ENCODE results near the gene PDZD7. TPM values are rescaled to one million over a fixed set of nuclear protein-coding genes. Genes with fewer than 3 reads are reported as not detected.

PDZD7 gene
- total RNA-seq, 1 experiment from 2014 or later = 2.6 TPM

- no peaks in the 10 kb centered on the region for H3K9me2 ChIP-seq (replicated peaks; ENCODE audit: insufficient read depth, low read length)
- peaks cover 12% of the 10 kb centered on the region for H3K79me2 ChIP-seq (ENCODE audit: low read length)
- peak overlapping the region; percentile 94 for H3K4me3 ChIP-seq (ENCODE audit: low read length)
- H3K27me3 ChIP-seq (ENCODE audit: low read length) = no peaks in the 10 kb centered on the region
- peak overlapping the region; percentile 82 for H3K27ac ChIP-seq (ENCODE audit: low read length)
- H3K4me1 ChIP-seq (ENCODE audit: low read length) = peaks cover 21% of the 10 kb centered on the region
- H3K9me3 ChIP-seq (ENCODE audit: low read length) = no peaks in the 10 kb centered on the region
- peak; percentile 88 for DNase-seq
- peak overlapping the region; percentile 93 for H3K9ac ChIP-seq (ENCODE audit: low read length)
- H2AFZ ChIP-seq (ENCODE audit: low read length) = peak overlapping the region; percentile 91
- H3K4me2 ChIP-seq (ENCODE audit: low read depth, low read length, poor library complexity, severe bottlenecking) = peak overlapping the region; percentile 89
- no peaks in the 10 kb centered on the region for H4K20me1 ChIP-seq (ENCODE audit: insufficient read depth, low read depth, low read length)
- no peaks in the 10 kb centered on the region for H3K36me3 ChIP-seq (ENCODE audit: insufficient read depth, low read length)
Measured at GRCh38 chr10:100997360-100998182, 33.4 kb downstream of the PDZD7 start.

DNA sequence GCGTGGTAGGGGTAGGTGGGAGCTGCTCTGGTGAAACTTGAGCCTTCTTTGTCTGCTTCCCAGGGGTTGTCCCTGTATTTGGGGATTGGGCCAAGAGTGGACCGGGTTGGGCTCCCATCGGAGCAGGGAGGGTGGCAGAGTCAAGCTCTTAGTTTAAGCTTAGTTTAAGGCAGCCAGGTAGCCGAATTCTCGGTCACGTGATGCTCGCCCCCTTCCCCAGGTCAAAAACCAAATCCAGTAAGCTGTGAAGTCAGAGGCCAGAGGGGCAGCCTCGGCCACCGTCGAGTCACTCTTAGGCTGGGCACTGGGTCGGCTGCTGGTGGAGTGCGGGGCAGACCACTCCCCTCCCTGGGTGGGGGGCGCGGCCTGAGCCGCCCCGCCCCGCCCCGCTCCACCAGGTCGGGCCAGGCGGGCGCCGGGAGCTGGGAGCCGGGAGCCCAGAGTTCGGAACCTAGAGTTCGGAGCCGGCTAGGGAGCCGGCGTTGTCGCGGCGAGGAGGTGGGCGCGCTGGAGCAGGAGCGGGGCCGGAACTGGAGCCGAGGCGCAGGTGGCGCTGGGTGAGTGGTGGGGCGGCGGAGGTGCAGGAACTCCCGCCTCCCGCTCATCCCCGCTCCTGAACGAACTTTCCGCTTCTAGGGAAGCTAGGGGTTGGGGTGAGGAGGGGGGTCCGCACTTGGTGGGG is 34.1 kb downstream of the PDZD7 start:
- Histone ChIP-seq H3K4me2 (ENCODE audit: low read depth, low read length, poor library complexity, severe bottlenecking) (peak overlapping the region; percentile 89), H3K27ac (ENCODE audit: low read length) (peak overlapping the region; percentile 82), H3K4me3 (ENCODE audit: low read length) (peak overlapping the region; percentile 94), H4K20me1 (ENCODE audit: insufficient read depth, low read depth, low read length) (no peaks in the 10 kb centered on the region), H3K9me2 (replicated peaks; ENCODE audit: insufficient read depth, low read length) (no peaks in the 10 kb centered on the region), H3K9ac (ENCODE audit: low read length) (peak overlapping the region; percentile 93), H3K36me3 (ENCODE audit: insufficient read depth, low read length) (no peaks in the 10 kb centered on the region), H3K79me2 (ENCODE audit: low read length) (peaks cover 12% of the 10 kb centered on the region), H3K4me1 (ENCODE audit: low read length) (peaks cover 21% of the 10 kb centered on the region), H3K27me3 (ENCODE audit: low read length) (no peaks in the 10 kb centered on the region), H2AFZ (ENCODE audit: low read length) (peak overlapping the region; percentile 91), H3K9me3 (ENCODE audit: low read length) (no peaks in the 10 kb centered on the region)
- peak; percentile 78 for DNase-seq

GRCh38 chr10:100995181-100995580 is 35.7 kb downstream of the PDZD7 start:
- H3K9me2 ChIP-seq (replicated peaks; ENCODE audit: insufficient read depth, low read length) = no peaks in the 10 kb centered on the region
- peaks cover 21% of the 10 kb centered on the region for H3K4me1 ChIP-seq (ENCODE audit: low read length)
- H3K9ac ChIP-seq (ENCODE audit: low read length) = no peak overlapping the region
- H3K27me3 ChIP-seq (ENCODE audit: low read length) = no peaks in the 10 kb centered on the region
- H3K4me3 ChIP-seq (ENCODE audit: low read length) = no peak overlapping the region
- peaks cover 8% of the 10 kb centered on the region for H3K79me2 ChIP-seq (ENCODE audit: low read length)
- H4K20me1 ChIP-seq (ENCODE audit: insufficient read depth, low read depth, low read length) = peaks cover 6% of the 10 kb centered on the region; the same call in 1 of the 2 replicates
- H2AFZ ChIP-seq (ENCODE audit: low read length) = no peak overlapping the region
- H3K4me2 ChIP-seq (ENCODE audit: low read depth, low read length, poor library complexity, severe bottlenecking) = no peak overlapping the region
- no peaks in the 10 kb centered on the region for H3K9me3 ChIP-seq (ENCODE audit: low read length)
- peak; percentile 41 for DNase-seq
- H3K36me3 ChIP-seq (ENCODE audit: insufficient read depth, low read length) = peaks cover 12% of the 10 kb centered on the region; the same call in 1 of the 2 replicates
- no peak overlapping the region for H3K27ac ChIP-seq (ENCODE audit: low read length)

DNA sequence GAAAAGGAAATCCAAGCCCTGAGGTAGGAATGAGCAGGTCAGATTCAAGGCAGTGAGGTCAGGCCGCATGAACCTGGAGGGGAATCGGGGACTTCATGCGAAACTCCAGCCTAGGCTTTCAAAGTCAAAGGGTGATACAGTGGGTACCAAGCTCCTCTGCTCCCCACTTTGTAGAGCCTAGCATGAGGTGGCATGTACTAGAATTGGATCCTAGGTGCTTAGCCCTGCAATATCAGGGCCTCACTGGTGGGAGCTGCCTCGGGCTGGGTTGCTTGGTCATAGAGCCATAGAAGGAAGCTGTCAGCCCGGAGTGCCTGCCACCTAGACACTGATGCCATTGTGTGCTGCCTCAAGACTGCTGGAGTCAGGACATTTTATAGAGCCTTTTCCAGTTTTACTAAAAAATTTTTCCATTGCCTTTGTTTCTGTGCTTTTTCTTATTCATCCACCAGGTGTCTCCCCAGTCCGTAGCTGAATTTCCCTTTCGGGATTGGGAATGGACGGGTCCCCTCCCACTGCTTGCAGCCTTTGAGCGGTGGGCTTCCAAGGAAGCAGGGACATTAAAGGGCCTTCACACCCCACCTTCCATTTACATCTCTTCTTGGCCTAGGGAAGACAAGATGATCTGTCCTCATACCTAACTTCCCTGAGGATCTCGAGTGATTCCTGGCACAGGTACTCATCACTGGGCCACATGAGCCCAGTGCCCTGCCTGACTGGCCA is 36.8 kb downstream of the PDZD7 start:
- no peak overlapping the region for H3K9ac ChIP-seq (ENCODE audit: low read length)
- H3K27ac ChIP-seq (ENCODE audit: low read length) = no peak overlapping the region
- H3K4me1 ChIP-seq (ENCODE audit: low read length) = peaks cover 28% of the 10 kb centered on the region
- H3K4me2 ChIP-seq (ENCODE audit: low read depth, low read length, poor library complexity, severe bottlenecking) = no peak overlapping the region
- H3K36me3 ChIP-seq (ENCODE audit: insufficient read depth, low read length) = peaks cover 21% of the 10 kb centered on the region; the same call in 1 of the 2 replicates
- H3K9me3 ChIP-seq (ENCODE audit: low read length) = no peaks in the 10 kb centered on the region
- peaks cover 12% of the 10 kb centered on the region for H3K79me2 ChIP-seq (ENCODE audit: low read length)
- peaks cover 10% of the 10 kb centered on the region; the same call in 1 of the 2 replicates for H4K20me1 ChIP-seq (ENCODE audit: insufficient read depth, low read depth, low read length)
- H2AFZ ChIP-seq (ENCODE audit: low read length) = no peak overlapping the region
- peak; percentile 55 for DNase-seq
- no peak overlapping the region for H3K4me3 ChIP-seq (ENCODE audit: low read length)
- no peaks in the 10 kb centered on the region for H3K27me3 ChIP-seq (ENCODE audit: low read length)
- no peaks in the 10 kb centered on the region for H3K9me2 ChIP-seq (replicated peaks; ENCODE audit: insufficient read depth, low read length)

DNA sequence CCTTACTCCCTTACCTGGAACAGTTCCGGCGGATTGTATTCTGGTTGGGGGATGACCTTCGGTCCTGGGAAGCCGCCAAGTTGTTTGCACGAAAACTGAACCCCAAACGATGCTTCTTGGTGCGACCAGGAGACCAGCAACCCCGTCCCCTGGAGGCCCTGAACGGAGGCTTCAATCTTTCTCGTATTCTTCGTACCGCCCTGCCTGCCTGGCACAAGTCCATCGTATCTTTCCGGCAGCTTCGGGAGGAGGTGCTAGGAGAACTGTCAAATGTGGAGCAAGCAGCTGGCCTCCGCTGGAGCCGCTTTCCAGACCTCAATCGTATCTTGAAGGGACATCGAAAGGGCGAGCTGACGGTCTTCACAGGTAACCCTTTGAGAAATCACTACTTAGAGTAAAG is 41.8 kb downstream of the PDZD7 start:
- Histone ChIP-seq H3K9me3 (ENCODE audit: low read length) (no peaks in the 10 kb centered on the region), H4K20me1 (ENCODE audit: insufficient read depth, low read depth, low read length) (peaks cover 17% of the 10 kb centered on the region), H3K79me2 (ENCODE audit: low read length) (peaks cover 46% of the 10 kb centered on the region), H3K9ac (ENCODE audit: low read length) (no peak overlapping the region), H3K36me3 (ENCODE audit: insufficient read depth, low read length) (peaks cover 29% of the 10 kb centered on the region; the same call in 1 of the 2 replicates), H2AFZ (ENCODE audit: low read length) (no peak overlapping the region), H3K4me1 (ENCODE audit: low read length) (peaks cover 32% of the 10 kb centered on the region), H3K27me3 (ENCODE audit: low read length) (no peaks in the 10 kb centered on the region), H3K4me2 (ENCODE audit: low read depth, low read length, poor library complexity, severe bottlenecking) (peak overlapping the region; percentile 89), H3K9me2 (replicated peaks; ENCODE audit: insufficient read depth, low read length) (no peaks in the 10 kb centered on the region), H3K27ac (ENCODE audit: low read length) (no peak overlapping the region), H3K4me3 (ENCODE audit: low read length) (peak overlapping the region; percentile 94; the same call in 1 of the 2 replicates)
- no peak for DNase-seq

DNA sequence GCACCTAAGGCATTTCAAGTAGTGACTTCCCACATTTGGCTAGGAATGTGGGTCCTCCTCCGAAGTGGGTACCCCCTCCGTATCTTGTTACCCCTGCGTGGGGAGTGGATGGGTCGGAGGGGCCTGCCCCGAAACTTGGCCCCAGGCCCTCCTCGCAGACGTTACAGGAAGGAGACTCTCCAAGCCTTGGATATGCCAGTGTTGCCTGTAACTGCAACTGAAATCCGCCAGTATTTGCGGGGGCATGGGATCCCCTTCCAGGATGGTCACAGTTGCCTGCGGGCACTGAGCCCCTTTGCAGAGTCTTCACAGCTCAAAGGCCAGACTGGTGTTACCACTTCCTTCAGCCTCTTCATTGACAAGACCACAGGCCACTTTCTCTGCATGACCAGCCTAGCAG is 42.8 kb downstream of the PDZD7 start:
- Histone ChIP-seq H3K4me1 (ENCODE audit: low read length) (peaks cover 32% of the 10 kb centered on the region), H3K4me3 (ENCODE audit: low read length) (peak overlapping the region; percentile 94), H3K36me3 (ENCODE audit: insufficient read depth, low read length) (peaks cover 29% of the 10 kb centered on the region; the same call in 1 of the 2 replicates), H2AFZ (ENCODE audit: low read length) (no peak overlapping the region), H3K27me3 (ENCODE audit: low read length) (no peaks in the 10 kb centered on the region), H3K9ac (ENCODE audit: low read length) (peak overlapping the region; percentile 85), H3K9me2 (replicated peaks; ENCODE audit: insufficient read depth, low read length) (no peaks in the 10 kb centered on the region), H4K20me1 (ENCODE audit: insufficient read depth, low read depth, low read length) (peaks cover 17% of the 10 kb centered on the region), H3K9me3 (ENCODE audit: low read length) (no peaks in the 10 kb centered on the region), H3K4me2 (ENCODE audit: low read depth, low read length, poor library complexity, severe bottlenecking) (peak overlapping the region; percentile 89), H3K27ac (ENCODE audit: low read length) (peak overlapping the region; percentile 46; the same call in 1 of the 2 replicates), H3K79me2 (ENCODE audit: low read length) (peaks cover 46% of the 10 kb centered on the region)
- no peak for DNase-seq

- Histone ChIP-seq H3K4me3 (ENCODE audit: low read length) (peak overlapping the region; percentile 94), H3K9me3 (ENCODE audit: low read length) (no peaks in the 10 kb centered on the region), H3K4me2 (ENCODE audit: low read depth, low read length, poor library complexity, severe bottlenecking) (peak overlapping the region; percentile 89), H3K27me3 (ENCODE audit: low read length) (no peaks in the 10 kb centered on the region), H3K9ac (ENCODE audit: low read length) (peak overlapping the region; percentile 85), H4K20me1 (ENCODE audit: insufficient read depth, low read depth, low read length) (peaks cover 17% of the 10 kb centered on the region), H3K36me3 (ENCODE audit: insufficient read depth, low read length) (peaks cover 29% of the 10 kb centered on the region; the same call in 1 of the 2 replicates), H3K4me1 (ENCODE audit: low read length) (peaks cover 32% of the 10 kb centered on the region), H2AFZ (ENCODE audit: low read length) (no peak overlapping the region), H3K27ac (ENCODE audit: low read length) (peak overlapping the region; percentile 46; the same call in 1 of the 2 replicates), H3K79me2 (ENCODE audit: low read length) (peaks cover 46% of the 10 kb centered on the region), H3K9me2 (replicated peaks; ENCODE audit: insufficient read depth, low read length) (no peaks in the 10 kb centered on the region)
- DNase-seq = no peak
Measured at GRCh38 chr10:100987685-100988049, 43.3 kb downstream of the PDZD7 start.

Measured in Karpas-422 (cell line).